ENCODE data around the gene CRYGS.
"Not testable (repeated sequence)": the region's sequence is repeated elsewhere in the genome, so short reads cannot be mapped to it uniquely, and the experiment has no call there.

The CRYGS gene

GRCh38 chr3:186517218-186517617, 27.0 kb downstream of the CRYGS start:
- no peak for DNase-seq

- no peak for DNase-seq
Measured at GRCh38 chr3:186516646-186517045, 27.5 kb downstream of the CRYGS start.

- DNase-seq, result no peak
Measured at GRCh38 chr3:186515125-186515524, 29.1 kb downstream of the CRYGS start.

- DNase-seq, result no peak
Measured at GRCh38 chr3:186514296-186515002, 29.7 kb downstream of the CRYGS start.

- DNase-seq, result no peak
Measured at GRCh38 chr3:186513386-186513785, 30.8 kb downstream of the CRYGS start.

- no peak for DNase-seq
Measured at GRCh38 chr3:186512570-186513302, 31.4 kb downstream of the CRYGS start.

GRCh38 chr3:186511702-186512101, 32.5 kb downstream of the CRYGS start:
- DNase-seq, result no peak

- no peak for DNase-seq
Measured at GRCh38 chr3:186511245-186511644, 32.9 kb downstream of the CRYGS start.

- DNase-seq, result no peak
Measured at GRCh38 chr3:186510374-186511079, 33.7 kb downstream of the CRYGS start.

GRCh38 chr3:186509423-186509822, 34.8 kb downstream of the CRYGS start:
- DNase-seq, result no peak

GRCh38 chr3:186506857-186507256, 37.3 kb downstream of the CRYGS start:
- no peak for DNase-seq

- no peak for DNase-seq
Measured at GRCh38 chr3:186506191-186506739, 37.9 kb downstream of the CRYGS start.

GRCh38 chr3:186502966-186503712, 41.0 kb downstream of the CRYGS start:
- DNase-seq, result no peak

GRCh38 chr3:186502138-186502948, 41.8 kb downstream of the CRYGS start:
- no peak for DNase-seq

GRCh38 chr3:186499949-186500348, 44.2 kb downstream of the CRYGS start:
- not testable (repeated sequence) for DNase-seq

GRCh38 chr3:186498022-186498421, 46.2 kb downstream of the CRYGS start:
- not testable (repeated sequence) for DNase-seq

- no peak for DNase-seq
Measured at GRCh38 chr3:186497608-186498007, 46.6 kb downstream of the CRYGS start.

- DNase-seq, result no peak
Measured at GRCh38 chr3:186496635-186497034, 47.5 kb downstream of the CRYGS start.

GRCh38 chr3:186496016-186496415, 48.2 kb downstream of the CRYGS start:
- DNase-seq, result no peak

GRCh38 chr3:186493525-186494255, 50.5 kb downstream of the CRYGS start:
- no peak for DNase-seq

- DNase-seq, result no peak
Measured at GRCh38 chr3:186492385-186492984, 51.7 kb downstream of the CRYGS start.
